Spleen (tissue), 11 donors: ENCODE data around the gene IL33. TPM values are rescaled to one million over a fixed set of nuclear protein-coding genes. Genes with fewer than 3 reads are reported as not detected.
A peak's percentile ranks its signal among the peaks of the same experiment; 100 is the strongest.

Experiments
- DNase-seq: peaks from one replicate; pipeline ENCODE4 v3.0.0-alpha.2; 2020
- H3K27ac ChIP-seq, 8 donors: fragments of 200-600 bp; sonication (generic) in 7 of 8; 1 replicate in 4 of 8; 2 replicates in 4 of 8; pipeline versions ENCODE4 v1.5.0 to v1.8.0; 2016 to 2021; ENCODE audit warnings: inconsistent platforms in 4 of 8, mild to moderate bottlenecking in 4 of 8, moderate library complexity in 1 of 8
- H3K27me3 ChIP-seq, 7 donors: fragments of 200-600 bp; sonication (generic) in 6 of 7; replicated peaks in 1 of 7; 1 replicate in 4 of 7; 2 replicates in 3 of 7; pipeline versions ENCODE4 v1.5.0 to v1.8.0; 2016 to 2021; ENCODE audit warnings: inconsistent platforms in 3 of 7, mild to moderate bottlenecking in 1 of 7
- H3K36me3 ChIP-seq, 6 donors: fragments of 200-600 bp; sonication (generic) in 5 of 6; 1 replicate in 4 of 6; 2 replicates in 2 of 6; pipeline versions ENCODE4 v1.5.0 to v1.8.0; 2016 to 2021; ENCODE audit warnings: inconsistent platforms in 2 of 6
- H3K4me1 ChIP-seq, 6 donors: fragments of 200-600 bp; sonication (generic) in 5 of 6; 1 replicate in 3 of 6; 2 replicates in 3 of 6; pipeline versions ENCODE4 v1.5.0 to v1.8.0; 2016 to 2021; ENCODE audit warnings: inconsistent platforms in 3 of 6
- H3K4me3 ChIP-seq, 8 donors: fragments of 200-600 bp; sonication (generic) in 7 of 8; 1 replicate in 4 of 8; 2 replicates in 4 of 8; pipeline versions ENCODE4 v1.5.0 to v1.8.0; 2016 to 2021; ENCODE audit warnings: inconsistent platforms in 4 of 8, mild to moderate bottlenecking in 4 of 8, moderate library complexity in 2 of 8
- H3K9me3 ChIP-seq, 8 donors: fragments of 200-600 bp; sonication (generic) in 7 of 8; 1 replicate in 4 of 8; 2 replicates in 4 of 8; pipeline versions ENCODE4 v1.5.0 to v1.8.0; 2016 to 2021; ENCODE audit warnings: inconsistent platforms in 4 of 8
- CTCF ChIP-seq, 11 experiments: fragments of 200-600 bp in 7 of 11; fragments of 450-650 bp in 4 of 11; sonication (generic) in 4 of 11; IDR thresholded peaks in 8 of 11; conservative IDR thresholded peaks in 3 of 11; 1 replicate in 7 of 11; 2 replicates in 4 of 11; pipeline versions ENCODE4 v1.4.0 to v1.8.0; 2016 to 2021; ENCODE audit warnings: antibody characterized with exemption in 11 of 11, inconsistent platforms in 4 of 11, mild to moderate bottlenecking in 1 of 11
- POLR2A ChIP-seq, 3 donors: fragments of 450-650 bp; IDR thresholded peaks; one replicate each; pipeline ENCODE4 v1.5.1; 2017; ENCODE audit warnings: antibody characterized with exemption in 3 of 3, mild to moderate bottlenecking in 1 of 3
- POLR2AphosphoS5 ChIP-seq, 3 donors: sonication (generic); formaldehyde crosslinking; IDR thresholded peaks; one replicate each; pipeline ENCODE4 v1.5.1; 2017; ENCODE audit warnings: antibody characterized with exemption in 3 of 3
- WGBS, 5 donors: extraction: QIAGEN DNeasy Blood & Tissue Kit in 3 of 5; methylation state at CpG; one replicate each; pipeline versions ENCODE4 v1.1.5 to v1.1.7; 2013 to 2018; 5-methylcytosine and 5-hydroxymethylcytosine counted together
- intact Hi-C: fragments of 100-400 bp; cut with DNase I; formaldehyde crosslinking; loops from one replicate; pipeline ENCODE4 v1.15.0; 2023; ENCODE audit warnings: low total_unique reads
- polyA plus RNA-seq, 3 donors: library from polyadenylated mRNA; stranded (reverse); fragments of 200-250 nt; gene quantifications; one replicate each; pipeline ENCODE4 v1.2.1, GENCODE V29; 2013
- total RNA-seq, 7 donors: library from RNA; depleted of rRNA in 3 of 7; stranded (reverse); fragments of >200 nt in 3 of 7; fragmentation: NEBNext Ultra II Directional in 4 of 7; extraction: Animal tissue kit (Norgen Biotek cat#: 25700) in 4 of 7; gene quantifications; one replicate each; pipeline versions ENCODE4 v1.1.0 to v1.2.1, GENCODE V29; 2016 to 2021
- donor health status: healthy with polysubstance abuse.
- donor health status: DM: no; HTN: no; CAD: no; lungs with moderate emphysema.
- donor health status: DM: no; HTN: no; CAD: no.
- donor health status: Bipolar disorder and iron deficiency.
- donor health status: healthy.
- donor health status: DM: no; HTN: no; CAD: no.
- donor health status: DM: yes; HTN: yes; CAD: no.

Gene IL33
- total and polyA plus RNA-seq, 10 donors, result 2.7 to 18.9 (median 11.2) TPM

- intact Hi-C loops, result loop anchor here (10.0 kb wide), 3 partner anchors 108 to 418 kb away; no protein-coding TSS in a partner anchor
- DNase-seq, result no peak
- H3K36me3 ChIP-seq, result no peaks in the 10 kb centered on the region
These were observed 86.8 kb downstream of the IL33 start for GRCh38 chr9:6302417-6302816.

GRCh38 chr9:6304232-6304631 is 88.6 kb downstream of the IL33 start:
- H3K9me3 ChIP-seq, result no peaks in the 10 kb centered on the region
- H3K27me3 ChIP-seq, result peaks cover 0 to 9% (median 0%) of the 10 kb centered on the region in 7 donors
- no peaks in the 10 kb centered on the region for H3K36me3 ChIP-seq
- H3K27ac ChIP-seq, result no peak overlapping the region
- TF ChIP-seq CTCF (IDR thresholded peaks at IDR 0.05 in 8 of 11, conservative IDR thresholded peaks at IDR 0.05 in 3 of 11) (no peak), POLR2AphosphoS5 (IDR thresholded peaks at IDR 0.05) (no peak), POLR2A (IDR thresholded peaks at IDR 0.05) (no peak)
- DNase-seq, result no peak
- H3K4me3 ChIP-seq, result no peak overlapping the region
- intact Hi-C loops, result loop anchor here (10.0 kb wide), 3 partner anchors 109 to 419 kb away; no protein-coding TSS in a partner anchor
- no peaks in the 10 kb centered on the region for H3K4me1 ChIP-seq

More at GRCh38 chr9:6302417-6302816, 86.8 kb downstream of the IL33 start:
- H3K9me3 ChIP-seq, result no peaks in the 10 kb centered on the region
- H3K27ac ChIP-seq, result no peak overlapping the region
- no peak overlapping the region for H3K4me3 ChIP-seq
- no peaks in the 10 kb centered on the region for H3K4me1 ChIP-seq
- TF ChIP-seq POLR2A (IDR thresholded peaks at IDR 0.05) (no peak), POLR2AphosphoS5 (IDR thresholded peaks at IDR 0.05) (no peak), CTCF (IDR thresholded peaks at IDR 0.05 in 8 of 11, conservative IDR thresholded peaks at IDR 0.05 in 3 of 11) (no peak)
- H3K27me3 ChIP-seq, result peaks cover 0 to 9% (median 0%) of the 10 kb centered on the region in 7 donors

- H3K27ac ChIP-seq, result no peak overlapping the region
- TF ChIP-seq POLR2AphosphoS5 (IDR thresholded peaks at IDR 0.05), result no peak
- TF ChIP-seq POLR2A (IDR thresholded peaks at IDR 0.05), result no peak
- TF ChIP-seq CTCF (IDR thresholded peaks at IDR 0.05 in 8 of 11, conservative IDR thresholded peaks at IDR 0.05 in 3 of 11), result peak in 8 of 11 experiments; percentile 28 to 58 (median 42)
- WGBS, 5 donors, result 86 to 99% (median 96%) methylated on average over 2 of the region's 2 CpGs
- H3K27me3 ChIP-seq, result peaks cover 0 to 20% (median 0%) of the 10 kb centered on the region in 7 donors
- no peaks in the 10 kb centered on the region for H3K36me3 ChIP-seq
- no peak overlapping the region for H3K4me3 ChIP-seq
- intact Hi-C loops, result loop anchor here (10.0 kb wide), 3 partner anchors 111 to 421 kb away; no protein-coding TSS in a partner anchor
- H3K4me1 ChIP-seq, result no peaks in the 10 kb centered on the region
- H3K9me3 ChIP-seq, result no peaks in the 10 kb centered on the region
- DNase-seq, result no peak
These were observed 90.5 kb downstream of the IL33 start for GRCh38 chr9:6305954-6306563.

Other genes starting within 250 kb of the IL33 start
- 10 to 100 TPM; 15.2 to 22.3 (median 18.6) TPM for gene RANBP6, start 200.2 kb upstream of the IL33 start, total RNA-seq
- 10 to 100 TPM; 12.3 to 14.7 (median 12.7) TPM for gene RANBP6, start 200.2 kb upstream of the IL33 start, polyA plus RNA-seq
- not detected for gene TPD52L3, start 112.6 kb downstream of the IL33 start, total RNA-seq
- under 1 TPM in 1 of 3 donors, not detected in 2; 0.03 TPM for gene TPD52L3, start 112.6 kb downstream of the IL33 start, polyA plus RNA-seq
- 100 to 1,000 TPM in 1 of 7 donors, 10 to 100 TPM in 6; 57.6 to 120 (median 66.7) TPM for gene UHRF2, start 197.4 kb downstream of the IL33 start, total RNA-seq
- gene UHRF2, start 197.4 kb downstream of the IL33 start, polyA plus RNA-seq, result 10 to 100 TPM; 26.3 to 38.7 (median 29.4) TPM